Activated naive CD8-positive, alpha-beta T cell (primary cell): Measurements from ENCODE around the gene LEF1.

Experiments
- H3K27ac Mint-ChIP-seq: one replicate; pipeline ENCODE4 v1.8.0; 2021; ENCODE audit warnings: mixed read lengths
- H3K27me3 Mint-ChIP-seq: one replicate; pipeline ENCODE4 v1.8.0; 2021; ENCODE audit warnings: mixed read lengths
- H3K36me3 Mint-ChIP-seq: one replicate; pipeline ENCODE4 v1.8.0; 2021; ENCODE audit warnings: mixed read lengths
- H3K4me1 Mint-ChIP-seq: one replicate; pipeline ENCODE4 v1.8.0; 2021; ENCODE audit warnings: low read depth, mixed read lengths
- H3K4me3 Mint-ChIP-seq: one replicate; pipeline ENCODE4 v1.8.0; 2021; ENCODE audit warnings: mild to moderate bottlenecking, mixed read lengths
- H3K9me3 Mint-ChIP-seq: one replicate; pipeline ENCODE4 v1.8.0; 2021; ENCODE audit warnings: low read depth, mixed read lengths

LEF1 gene

DNA sequence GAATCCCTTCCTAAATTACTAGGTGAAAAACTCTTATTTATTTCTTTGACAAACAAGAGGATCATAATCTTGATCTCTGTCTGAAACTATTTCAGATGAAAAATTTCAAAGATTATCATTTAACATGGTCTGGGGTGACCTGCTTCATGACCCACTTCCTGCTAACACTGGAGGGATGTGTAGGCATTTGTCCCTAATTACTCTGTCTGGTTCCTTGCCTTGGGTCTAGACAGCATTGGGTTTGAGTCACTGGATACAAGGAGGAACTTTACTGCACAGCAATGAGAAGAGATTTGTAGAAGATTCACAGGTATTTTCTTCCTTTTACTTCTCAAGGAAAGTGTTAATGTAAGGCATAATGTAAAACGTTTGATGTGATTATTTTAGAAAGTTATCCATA lies 67.9 kb downstream of the LEF1 start:
- peaks cover 35% of the 10 kb centered on the region for H3K36me3 Mint-ChIP-seq
- H3K4me3 Mint-ChIP-seq, result peak overlapping the region; percentile 59
- no peaks in the 10 kb centered on the region for H3K27me3 Mint-ChIP-seq
- H3K27ac Mint-ChIP-seq, result peak overlapping the region; percentile 93
- H3K9me3 Mint-ChIP-seq, result no peaks in the 10 kb centered on the region
- peaks cover 93% of the 10 kb centered on the region for H3K4me1 Mint-ChIP-seq

DNA sequence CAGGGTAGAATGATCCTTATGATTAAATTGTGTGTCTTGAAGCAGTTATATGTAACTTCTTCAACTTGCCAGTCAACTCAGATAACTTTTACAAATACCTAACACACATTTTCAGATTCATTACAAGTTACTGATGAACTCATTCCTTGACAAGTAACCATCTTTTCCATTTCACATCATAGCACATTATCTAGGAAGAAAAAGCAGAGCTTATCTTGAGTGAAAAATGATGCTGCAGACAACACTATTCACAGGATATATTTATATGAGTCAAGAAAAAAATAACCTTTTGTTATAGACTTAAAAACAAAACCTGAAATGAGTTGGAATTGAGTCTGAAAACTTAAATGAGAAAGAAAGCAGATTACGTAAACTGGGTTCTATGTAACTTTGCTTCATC lies 68.9 kb downstream of the LEF1 start:
- Mint-ChIP-seq H3K27me3 (no peaks in the 10 kb centered on the region), H3K36me3 (peaks cover 37% of the 10 kb centered on the region), H3K27ac (peak overlapping the region; percentile 96), H3K4me3 (peak overlapping the region; percentile 69), H3K9me3 (no peaks in the 10 kb centered on the region), H3K4me1 (peaks cover 94% of the 10 kb centered on the region)

DNA sequence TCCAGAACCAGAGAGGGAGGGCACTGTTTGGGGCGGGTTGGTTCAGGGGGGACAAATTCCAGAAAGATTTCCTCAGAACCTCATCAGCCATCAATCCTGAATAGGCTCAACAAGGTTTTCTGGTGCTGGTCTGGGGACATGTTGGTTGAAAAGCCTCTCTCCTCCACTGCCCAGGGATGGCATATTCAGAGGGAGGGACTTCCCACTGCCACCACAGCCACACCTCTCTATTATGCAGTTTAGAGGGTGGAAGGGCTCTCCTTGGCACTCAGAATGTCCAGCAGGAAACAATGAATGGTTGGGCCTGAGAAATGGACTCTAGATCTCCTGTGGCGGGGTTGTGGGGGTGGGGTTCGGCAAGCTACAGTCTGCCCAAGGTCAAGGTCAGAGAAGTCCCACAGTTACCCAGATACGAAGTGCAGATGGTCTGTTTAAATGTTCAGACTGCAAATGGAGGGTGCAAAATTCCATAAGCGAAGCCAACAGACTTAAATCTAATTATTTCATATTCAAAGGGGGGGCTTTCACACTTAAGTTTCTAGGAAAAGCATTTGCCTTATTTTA lies 70.7 kb downstream of the LEF1 start:
- Mint-ChIP-seq H3K4me1 (peaks cover 95% of the 10 kb centered on the region), H3K27me3 (no peaks in the 10 kb centered on the region), H3K27ac (peak overlapping the region; percentile 98), H3K4me3 (peak overlapping the region; percentile 58), H3K36me3 (peaks cover 32% of the 10 kb centered on the region), H3K9me3 (no peaks in the 10 kb centered on the region)

DNA sequence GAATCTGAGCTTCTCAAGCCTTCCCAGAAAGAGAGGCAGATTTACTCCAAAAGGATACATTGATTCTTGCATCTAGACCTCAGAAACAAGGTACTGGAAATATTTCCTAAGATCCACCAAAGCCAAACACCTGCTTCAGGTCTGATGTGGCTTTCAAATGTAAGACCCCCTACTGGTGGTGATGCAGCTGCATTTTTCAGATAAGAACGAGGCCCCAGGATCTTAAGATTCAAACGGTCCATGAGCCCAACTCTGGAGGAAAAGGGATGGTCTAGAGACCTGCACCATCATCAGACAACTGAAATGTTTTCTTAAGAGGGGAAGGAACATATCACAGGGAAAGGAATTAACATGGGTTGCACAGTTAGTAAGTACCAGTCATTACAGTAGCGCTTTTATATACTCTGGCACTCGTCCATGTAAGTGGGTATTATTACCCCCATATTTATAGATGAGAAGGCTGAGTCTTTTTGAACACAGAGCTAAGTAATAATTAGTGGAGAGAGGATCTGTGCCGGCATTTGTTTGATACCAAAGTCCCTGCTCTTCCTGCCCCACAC lies 73.7 kb downstream of the LEF1 start:
- Mint-ChIP-seq H3K4me1 (peaks cover 88% of the 10 kb centered on the region), H3K27ac (peak overlapping the region; percentile 98), H3K4me3 (peak overlapping the region; percentile 58)

DNA sequence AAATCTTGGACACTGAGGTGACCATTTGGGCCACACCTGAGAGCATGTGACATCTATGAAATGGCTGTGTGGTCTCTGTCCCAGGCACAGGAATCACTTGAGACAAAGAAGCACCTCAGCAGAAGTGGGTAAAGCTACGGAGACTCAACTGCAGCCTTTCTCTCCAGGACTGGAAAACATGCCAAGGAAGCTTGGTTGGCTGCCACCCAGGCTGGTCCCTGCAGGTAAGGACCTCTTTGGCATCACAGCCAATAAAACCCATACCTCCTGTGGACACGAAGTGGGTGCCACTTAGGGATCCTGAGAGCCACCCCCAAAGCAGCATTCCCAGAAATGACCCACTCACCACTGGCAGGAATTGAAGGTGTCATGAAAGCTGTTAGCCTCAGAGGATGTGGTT lies 74.6 kb downstream of the LEF1 start:
- Mint-ChIP-seq H3K27ac (peak overlapping the region; percentile 98), H3K36me3 (peaks cover 22% of the 10 kb centered on the region), H3K4me1 (peaks cover 89% of the 10 kb centered on the region), H3K27me3 (no peaks in the 10 kb centered on the region), H3K9me3 (no peaks in the 10 kb centered on the region), H3K4me3 (no peak overlapping the region)

More for the DNA sequence above, 73.7 kb downstream of the LEF1 start:
- no peaks in the 10 kb centered on the region for H3K9me3 Mint-ChIP-seq
- no peaks in the 10 kb centered on the region for H3K27me3 Mint-ChIP-seq
- peaks cover 20% of the 10 kb centered on the region for H3K36me3 Mint-ChIP-seq

DNA sequence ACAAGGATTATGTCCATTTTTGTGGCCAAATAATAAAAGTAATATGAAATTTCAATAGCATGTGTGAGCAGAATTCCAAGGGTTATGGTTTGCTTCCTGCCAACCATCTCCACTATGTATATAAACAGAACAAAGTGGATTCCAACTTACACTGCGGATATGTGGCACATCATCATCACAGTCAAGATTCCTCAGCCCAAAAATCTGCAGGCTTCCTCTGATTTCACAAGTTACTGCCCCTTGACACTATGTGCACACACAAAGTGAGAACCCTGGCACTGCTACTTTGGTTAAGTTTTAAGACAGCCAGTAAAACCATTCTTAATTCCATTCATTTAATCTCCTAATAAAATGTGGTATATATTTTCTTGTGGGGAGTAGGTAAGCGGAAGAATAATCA lies 76.4 kb downstream of the LEF1 start:
- Mint-ChIP-seq H3K4me3 (peak overlapping the region; percentile 64), H3K4me1 (peaks cover 90% of the 10 kb centered on the region), H3K9me3 (no peaks in the 10 kb centered on the region), H3K27me3 (no peaks in the 10 kb centered on the region), H3K36me3 (peaks cover 30% of the 10 kb centered on the region), H3K27ac (peak overlapping the region; percentile 98)

DNA sequence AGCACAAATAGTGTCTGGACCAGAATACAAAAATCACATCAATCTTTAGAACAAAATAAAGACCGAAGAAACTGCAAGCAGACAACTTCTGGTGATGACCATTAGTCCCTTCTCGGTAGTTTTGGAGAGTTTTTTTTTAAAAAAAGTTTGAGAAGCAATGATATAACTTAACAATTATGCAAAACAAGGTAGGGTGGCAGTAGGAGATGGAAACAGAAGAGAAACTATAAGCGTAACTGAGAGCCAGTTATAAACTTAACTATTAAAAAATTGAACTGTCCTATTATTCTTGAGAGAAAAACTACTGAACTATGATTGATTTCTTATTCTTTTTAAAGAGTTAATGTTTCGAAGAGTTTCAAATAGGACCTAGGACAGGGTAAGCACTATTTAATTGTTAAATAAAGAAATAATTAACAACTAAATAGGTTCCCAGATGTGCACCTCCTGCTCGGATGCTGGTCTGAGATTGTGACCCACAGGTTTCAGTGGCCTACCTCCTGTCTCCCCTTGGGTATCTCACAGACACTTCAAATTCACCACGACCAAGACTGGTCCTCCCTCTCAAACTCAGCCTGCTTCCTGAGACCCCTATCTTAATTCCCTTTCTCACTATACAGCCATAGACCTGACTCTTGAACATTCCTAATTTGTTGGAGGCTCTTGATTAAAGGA lies 81.3 kb downstream of the LEF1 start:
- H3K27ac Mint-ChIP-seq, result peak overlapping the region; percentile 92
- H3K9me3 Mint-ChIP-seq, result no peaks in the 10 kb centered on the region
- peaks cover 31% of the 10 kb centered on the region for H3K36me3 Mint-ChIP-seq
- H3K4me1 Mint-ChIP-seq, result peaks cover 86% of the 10 kb centered on the region
- H3K4me3 Mint-ChIP-seq, result peak overlapping the region; percentile 33
- no peaks in the 10 kb centered on the region for H3K27me3 Mint-ChIP-seq

DNA sequence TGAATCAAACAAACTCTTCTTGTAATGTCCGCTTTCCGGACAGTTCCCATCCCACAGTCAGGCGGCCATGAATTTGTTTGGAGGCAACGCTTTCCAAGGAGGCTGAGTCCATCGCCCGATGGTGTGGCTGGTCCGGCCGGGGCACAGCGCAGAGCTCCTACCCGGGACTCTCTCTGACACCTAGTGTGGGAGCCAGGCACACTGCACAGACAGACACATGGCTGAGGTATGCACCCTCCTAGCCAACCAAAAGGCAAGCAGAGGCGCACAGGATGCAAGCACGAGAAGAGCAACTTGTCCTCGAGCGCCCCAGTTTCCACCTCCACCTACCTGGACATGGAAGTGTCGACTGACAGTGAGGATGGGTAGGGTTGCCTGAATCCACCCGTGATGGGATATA lies 87.5 kb downstream of the LEF1 start:
- H3K27ac Mint-ChIP-seq, result peak overlapping the region; percentile 98
- no peaks in the 10 kb centered on the region for H3K9me3 Mint-ChIP-seq
- H3K4me3 Mint-ChIP-seq, result peak overlapping the region; percentile 82
- H3K36me3 Mint-ChIP-seq, result peaks cover 36% of the 10 kb centered on the region
- no peaks in the 10 kb centered on the region for H3K27me3 Mint-ChIP-seq
- peaks cover 86% of the 10 kb centered on the region for H3K4me1 Mint-ChIP-seq

DNA sequence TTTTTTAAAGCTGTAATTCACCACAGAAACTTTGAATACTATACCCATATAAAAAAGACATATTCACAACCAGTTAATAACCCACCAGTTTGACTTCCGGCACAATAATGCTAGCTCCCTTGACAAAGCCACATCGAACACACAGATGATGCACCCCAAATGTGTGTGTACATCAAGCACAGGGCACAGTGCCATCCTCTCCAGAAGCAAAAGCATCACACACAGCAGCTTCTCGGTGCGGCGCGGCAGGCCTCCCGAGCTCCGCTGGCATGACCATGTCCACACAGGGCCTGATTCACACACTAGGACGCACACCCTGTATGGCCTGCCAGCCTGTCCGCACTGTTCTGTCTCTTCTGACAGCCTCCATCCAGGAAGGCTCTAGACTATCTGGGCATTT lies 88.0 kb downstream of the LEF1 start:
- peak overlapping the region; percentile 98 for H3K27ac Mint-ChIP-seq
- H3K27me3 Mint-ChIP-seq, result no peaks in the 10 kb centered on the region
- H3K9me3 Mint-ChIP-seq, result no peaks in the 10 kb centered on the region
- H3K4me3 Mint-ChIP-seq, result peak overlapping the region; percentile 82
- peaks cover 35% of the 10 kb centered on the region for H3K36me3 Mint-ChIP-seq
- peaks cover 87% of the 10 kb centered on the region for H3K4me1 Mint-ChIP-seq

DNA sequence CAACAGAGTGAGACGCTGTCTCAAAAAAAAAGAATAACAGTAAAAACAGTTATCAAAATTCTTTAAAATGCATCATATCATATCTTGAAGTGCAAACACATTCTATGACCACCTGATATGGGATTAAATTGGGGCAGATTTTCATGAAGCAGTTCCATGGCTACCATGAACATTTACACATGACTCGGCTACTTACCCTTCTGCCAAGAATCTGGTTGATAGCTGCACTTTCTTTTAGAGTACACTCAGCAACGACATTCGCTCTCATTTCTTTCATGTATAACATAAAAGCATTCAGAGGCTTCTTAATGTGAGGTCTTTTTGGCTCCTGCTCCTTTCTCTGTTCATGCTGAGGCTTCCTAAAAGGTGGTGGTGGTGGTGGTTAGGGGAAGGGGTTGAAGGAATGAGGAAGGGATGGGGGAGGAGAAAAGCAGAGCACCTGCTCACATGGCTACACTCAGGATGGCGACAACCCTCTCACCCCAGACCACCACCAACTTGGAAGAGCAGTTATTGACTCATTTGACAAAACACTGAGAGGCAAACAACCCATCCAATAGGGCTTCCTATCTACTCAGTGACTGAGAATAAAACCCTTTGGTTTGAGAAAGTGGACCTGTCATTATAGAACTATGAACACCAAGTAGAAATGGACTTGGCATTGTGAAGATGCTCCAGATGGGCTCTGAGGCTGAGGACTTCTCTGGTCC lies 90.6 kb downstream of the LEF1 start:
- Mint-ChIP-seq H3K36me3 (peaks cover 37% of the 10 kb centered on the region), H3K27me3 (no peaks in the 10 kb centered on the region), H3K4me1 (peaks cover 87% of the 10 kb centered on the region), H3K27ac (peak overlapping the region; percentile 96), H3K4me3 (peak overlapping the region; percentile 54), H3K9me3 (no peaks in the 10 kb centered on the region)

DNA sequence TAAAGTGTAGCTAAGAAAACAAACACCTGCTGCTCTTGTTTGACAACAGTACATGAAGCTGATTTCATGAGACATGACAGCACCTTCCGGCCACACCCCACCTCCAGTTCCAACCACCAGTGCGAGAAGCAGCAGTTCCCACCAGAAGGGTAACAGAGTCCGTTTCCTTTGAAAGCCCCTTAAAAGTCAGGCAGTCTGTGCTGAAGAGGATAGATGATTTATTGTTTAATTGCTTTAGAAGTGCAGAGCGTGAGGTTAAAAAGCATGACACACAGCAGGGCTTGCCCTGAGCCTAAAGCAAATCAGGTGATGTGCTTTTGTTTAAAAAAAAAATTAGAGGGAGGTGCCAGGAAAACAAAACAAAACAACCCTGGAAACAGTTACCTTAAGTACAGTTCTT lies 96.4 kb downstream of the LEF1 start:
- Mint-ChIP-seq H3K9me3 (no peaks in the 10 kb centered on the region), H3K27ac (peak overlapping the region; percentile 86), H3K36me3 (peaks cover 20% of the 10 kb centered on the region), H3K4me1 (peaks cover 88% of the 10 kb centered on the region), H3K4me3 (peak overlapping the region; percentile 66), H3K27me3 (no peaks in the 10 kb centered on the region)

DNA sequence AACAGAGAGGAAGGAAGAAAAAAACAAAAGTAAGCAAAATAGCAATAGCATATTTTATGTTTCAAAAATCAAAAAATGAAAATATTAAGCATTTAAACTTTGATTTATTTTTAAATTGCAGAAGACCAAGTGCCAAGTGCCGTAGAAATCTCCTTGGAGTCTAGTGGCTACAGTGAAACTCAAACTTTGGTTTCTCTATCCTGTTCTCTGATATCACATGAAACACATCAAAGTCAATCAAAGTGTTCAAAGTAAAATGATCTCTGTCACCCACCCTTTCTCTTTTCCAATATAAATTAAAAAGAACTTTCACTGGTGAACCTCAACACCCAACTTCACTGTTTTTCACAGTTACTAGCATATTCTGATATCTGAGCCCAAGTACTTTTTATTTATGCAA lies 98.0 kb downstream of the LEF1 start:
- peak overlapping the region; percentile 66 for H3K4me3 Mint-ChIP-seq
- no peaks in the 10 kb centered on the region for H3K27me3 Mint-ChIP-seq
- peak overlapping the region; percentile 86 for H3K27ac Mint-ChIP-seq
- peaks cover 25% of the 10 kb centered on the region for H3K36me3 Mint-ChIP-seq
- no peaks in the 10 kb centered on the region for H3K9me3 Mint-ChIP-seq
- H3K4me1 Mint-ChIP-seq, result peaks cover 89% of the 10 kb centered on the region

DNA sequence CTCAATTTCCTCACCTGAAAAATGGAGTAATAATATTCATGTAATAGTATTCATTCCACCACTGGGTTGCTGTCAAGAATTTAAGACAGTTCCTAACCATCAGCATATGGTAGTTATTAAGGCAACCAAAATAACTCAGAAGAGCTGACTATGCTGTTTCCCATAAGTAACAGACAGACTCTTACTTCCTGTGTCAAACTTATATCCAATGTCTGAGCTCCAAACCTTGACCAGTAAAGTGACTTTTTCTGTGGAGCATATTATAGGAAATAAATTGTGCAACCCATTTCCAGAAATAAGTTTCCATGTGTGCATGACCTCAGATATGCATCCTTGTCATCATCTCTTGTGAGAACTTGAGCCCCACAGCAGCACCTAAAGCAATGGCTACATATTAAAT lies 100.3 kb downstream of the LEF1 start:
- Mint-ChIP-seq H3K4me1 (peaks cover 83% of the 10 kb centered on the region), H3K27ac (peak overlapping the region; percentile 82), H3K9me3 (no peaks in the 10 kb centered on the region), H3K4me3 (no peak overlapping the region), H3K27me3 (no peaks in the 10 kb centered on the region), H3K36me3 (peaks cover 23% of the 10 kb centered on the region)

DNA sequence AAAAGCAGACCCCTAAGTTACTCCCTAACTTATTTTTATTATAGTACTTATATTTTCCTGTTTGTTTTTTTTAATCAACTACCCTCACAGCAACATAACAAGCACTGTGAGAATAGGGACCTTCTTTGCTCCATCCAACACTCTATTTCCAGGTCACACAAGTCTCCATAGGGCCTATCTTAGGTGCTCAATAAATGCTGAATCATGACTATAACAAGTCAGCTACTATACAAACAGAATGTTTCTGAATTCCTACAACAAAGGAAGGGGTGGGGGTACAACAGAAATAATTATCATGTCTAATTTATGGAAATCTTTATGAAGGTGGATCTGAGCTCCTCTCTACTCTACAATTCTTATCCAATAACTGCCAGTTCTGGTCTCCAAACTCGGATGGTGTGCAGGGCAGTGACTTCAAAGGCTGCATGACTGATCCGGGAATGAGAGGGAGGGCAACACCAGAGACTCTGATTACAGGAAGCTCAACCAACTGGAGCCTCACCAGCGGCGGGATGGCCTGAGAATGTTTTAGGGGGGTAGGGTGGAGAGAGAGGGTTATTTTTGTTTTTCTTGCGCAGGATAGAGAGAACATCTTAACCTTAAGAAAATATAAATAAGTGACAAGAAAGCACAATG lies 107.9 kb downstream of the LEF1 start:
- H3K9me3 Mint-ChIP-seq, result no peaks in the 10 kb centered on the region
- peak overlapping the region; percentile 91 for H3K27ac Mint-ChIP-seq
- peaks cover 22% of the 10 kb centered on the region for H3K36me3 Mint-ChIP-seq
- H3K27me3 Mint-ChIP-seq, result no peaks in the 10 kb centered on the region
- H3K4me3 Mint-ChIP-seq, result no peak overlapping the region
- H3K4me1 Mint-ChIP-seq, result peaks cover 83% of the 10 kb centered on the region

DNA sequence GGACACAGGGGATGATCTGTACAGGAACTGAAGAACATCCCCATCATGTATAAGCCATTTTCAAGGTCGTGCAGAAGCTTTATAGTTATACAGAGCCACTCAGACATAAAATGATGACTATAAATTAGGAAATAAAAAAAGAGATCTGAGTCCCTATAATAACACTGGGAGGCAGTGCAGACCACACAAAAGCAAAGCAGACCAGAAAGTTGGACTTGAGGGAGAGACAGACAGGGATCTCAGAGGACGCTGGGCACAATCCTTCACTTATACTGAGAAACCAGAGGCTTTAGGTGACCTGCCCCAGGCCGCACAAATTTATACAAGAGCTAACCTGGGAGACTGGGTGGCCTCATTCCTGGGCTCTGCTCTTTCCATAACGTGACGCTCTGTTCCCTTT lies 108.6 kb downstream of the LEF1 start:
- Mint-ChIP-seq H3K4me1 (peaks cover 89% of the 10 kb centered on the region), H3K27ac (peak overlapping the region; percentile 91), H3K36me3 (peaks cover 22% of the 10 kb centered on the region), H3K27me3 (no peaks in the 10 kb centered on the region), H3K4me3 (no peak overlapping the region), H3K9me3 (no peaks in the 10 kb centered on the region)
